Activated gamma-delta T cell treated with anti-CD3 and anti-CD28 coated beads, Interleukin-2, amount 50 U/mL, for 16 hours (primary cell): Measurements from ENCODE around the gene CBFA2T3.
A peak's percentile ranks its signal among the peaks of the same experiment; 100 is the strongest.
"Not testable (repeated sequence)": the region's sequence is repeated elsewhere in the genome, so short reads cannot be mapped to it uniquely, and the experiment has no call there.

ENCODE experiments used
- DNase-seq: peaks from one replicate; pipeline ENCODE4 v3.0.0-alpha.2; 2020; ENCODE audit warnings: low read depth

Gene CBFA2T3

DNA sequence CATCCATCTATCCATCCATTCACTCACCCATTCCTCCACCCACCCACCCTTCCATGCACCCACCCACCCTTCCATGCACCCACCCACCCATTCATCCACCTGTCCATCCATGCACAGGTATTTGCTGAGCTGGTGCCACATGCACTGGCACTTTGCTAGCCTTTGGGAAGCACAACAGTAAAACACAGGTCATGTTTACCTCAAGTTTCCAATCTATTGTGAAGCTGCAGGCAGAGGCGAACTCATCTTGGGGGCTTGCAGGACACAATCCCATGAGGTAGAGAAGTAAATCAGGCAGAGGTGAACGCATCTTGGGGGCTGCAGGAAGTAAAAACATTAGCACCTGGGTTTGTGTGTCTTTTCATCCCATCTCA lies 35.6 kb upstream of the CBFA2T3 start:
- no peak for DNase-seq

DNA sequence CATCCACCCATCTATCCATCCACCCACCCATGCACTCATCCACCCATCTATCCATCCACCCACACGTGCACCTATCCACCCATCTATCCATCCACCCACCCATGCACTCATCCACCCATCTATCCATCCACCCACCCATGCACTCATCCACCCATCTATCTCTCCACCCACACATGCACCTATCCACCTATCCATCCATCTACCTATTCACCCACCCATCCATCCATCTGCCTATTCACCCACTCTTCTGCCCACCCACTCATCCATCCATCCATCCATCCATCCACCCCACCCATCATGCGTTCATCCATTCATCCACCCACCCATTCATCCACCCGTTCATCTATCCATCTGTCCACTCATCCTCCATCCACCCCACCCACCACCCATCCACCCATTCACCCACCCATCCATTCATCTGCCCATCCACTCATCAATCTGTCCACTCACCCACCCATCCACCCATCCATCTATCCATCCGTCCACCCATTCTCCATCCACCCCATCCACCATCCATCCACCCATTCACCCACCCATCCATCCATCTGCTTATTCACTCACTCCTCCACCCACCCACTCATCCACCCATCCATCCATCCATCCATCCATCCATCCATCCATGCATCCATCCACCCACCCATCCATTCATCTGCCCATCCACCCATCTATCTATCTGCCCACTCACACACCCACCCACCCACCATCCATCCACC lies 35.1 kb upstream of the CBFA2T3 start:
- DNase-seq, result no peak

DNA sequence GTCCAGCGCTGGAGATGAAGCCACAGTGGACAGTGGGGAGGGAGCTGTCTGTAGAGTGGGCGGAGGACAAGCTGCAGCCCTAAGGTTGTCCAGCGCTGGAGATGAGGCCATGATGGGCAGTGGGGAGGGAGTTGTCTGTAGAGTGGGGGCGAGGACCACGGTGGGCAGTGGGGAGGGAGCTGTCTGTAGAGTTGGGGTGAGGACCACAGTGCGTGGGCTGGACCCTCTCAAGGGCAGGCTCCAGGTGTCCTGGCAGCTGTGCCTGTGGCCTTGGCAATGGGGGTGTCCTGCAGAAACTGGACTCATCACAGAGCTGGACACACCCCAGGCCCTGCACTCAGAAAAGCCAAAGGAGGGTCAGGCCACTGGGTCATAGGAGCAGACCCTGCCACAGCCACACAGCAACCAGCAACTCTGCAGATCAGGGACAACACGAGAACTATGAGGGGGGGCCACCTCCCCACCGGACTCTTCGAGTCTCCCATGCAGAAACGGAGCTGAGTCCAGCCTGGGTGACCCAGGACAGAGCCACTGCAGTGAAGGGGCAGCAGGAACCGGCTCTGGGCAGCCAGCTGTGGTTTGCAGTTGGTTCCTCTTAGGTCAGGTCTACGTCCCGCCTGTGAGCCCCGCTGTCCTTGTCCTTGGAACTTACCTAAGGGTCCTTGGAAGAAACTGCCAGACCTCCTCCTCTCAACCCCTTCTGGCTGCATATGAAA lies 33.4 kb upstream of the CBFA2T3 start:
- no peak for DNase-seq

DNA sequence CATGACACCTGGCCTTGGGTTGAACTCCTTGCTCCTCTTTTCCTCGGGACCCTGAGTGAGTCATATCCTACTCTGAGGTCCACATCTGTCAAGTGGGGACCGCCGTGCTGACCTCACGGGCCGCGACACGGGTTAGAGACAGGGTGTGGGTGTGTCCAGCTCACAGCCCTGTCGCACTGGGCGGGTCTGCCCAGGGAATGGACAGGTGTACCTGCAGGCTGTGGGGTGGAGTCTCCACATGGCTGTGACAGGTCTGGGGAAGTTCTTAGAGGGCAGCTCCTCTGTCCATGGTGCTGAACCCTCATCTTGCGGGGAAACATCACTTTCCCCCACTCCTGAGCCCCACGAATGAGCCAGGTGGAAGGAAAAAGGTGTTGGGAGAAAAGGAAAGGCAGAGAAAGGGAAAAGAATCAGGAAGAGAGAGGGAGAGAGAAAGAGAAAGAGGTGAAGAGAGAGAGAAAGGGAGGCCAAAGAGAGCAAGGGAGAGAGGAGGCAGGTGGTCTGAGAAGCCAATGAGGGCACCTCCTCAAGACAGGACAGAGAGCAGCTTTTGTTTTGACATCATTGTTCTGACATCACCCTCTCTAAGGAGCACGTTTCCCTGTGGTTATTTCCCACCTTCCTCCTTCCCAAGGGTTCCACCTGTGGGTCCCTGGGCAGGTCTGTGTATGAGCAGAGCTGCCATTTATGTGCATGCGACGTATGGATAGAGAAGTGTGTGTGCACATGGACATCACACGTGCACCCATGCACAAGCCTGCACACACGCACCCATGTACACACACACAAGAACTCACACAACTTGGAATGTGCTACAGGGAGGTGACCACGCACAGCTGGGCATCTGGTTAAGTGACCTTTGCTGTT lies 32.6 kb upstream of the CBFA2T3 start:
- no peak for DNase-seq

DNA sequence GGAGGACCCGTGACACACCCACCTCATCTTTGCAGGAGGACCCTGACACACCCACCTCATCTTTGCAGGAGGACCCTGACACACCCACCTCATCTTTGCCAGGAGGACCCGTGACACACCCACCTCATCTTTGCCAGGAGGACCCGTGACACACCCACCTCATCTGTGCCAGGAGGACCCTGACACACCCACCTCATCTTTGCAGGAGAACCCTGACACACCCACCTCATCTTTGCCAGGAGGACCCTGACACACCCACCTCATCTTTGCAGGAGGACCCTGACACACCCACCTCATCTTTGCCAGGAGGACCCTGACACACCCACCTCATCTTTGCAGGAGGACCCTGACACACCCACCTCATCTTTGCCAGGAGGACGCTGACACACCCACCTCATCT lies 31.8 kb upstream of the CBFA2T3 start:
- not testable (repeated sequence) for DNase-seq

DNA sequence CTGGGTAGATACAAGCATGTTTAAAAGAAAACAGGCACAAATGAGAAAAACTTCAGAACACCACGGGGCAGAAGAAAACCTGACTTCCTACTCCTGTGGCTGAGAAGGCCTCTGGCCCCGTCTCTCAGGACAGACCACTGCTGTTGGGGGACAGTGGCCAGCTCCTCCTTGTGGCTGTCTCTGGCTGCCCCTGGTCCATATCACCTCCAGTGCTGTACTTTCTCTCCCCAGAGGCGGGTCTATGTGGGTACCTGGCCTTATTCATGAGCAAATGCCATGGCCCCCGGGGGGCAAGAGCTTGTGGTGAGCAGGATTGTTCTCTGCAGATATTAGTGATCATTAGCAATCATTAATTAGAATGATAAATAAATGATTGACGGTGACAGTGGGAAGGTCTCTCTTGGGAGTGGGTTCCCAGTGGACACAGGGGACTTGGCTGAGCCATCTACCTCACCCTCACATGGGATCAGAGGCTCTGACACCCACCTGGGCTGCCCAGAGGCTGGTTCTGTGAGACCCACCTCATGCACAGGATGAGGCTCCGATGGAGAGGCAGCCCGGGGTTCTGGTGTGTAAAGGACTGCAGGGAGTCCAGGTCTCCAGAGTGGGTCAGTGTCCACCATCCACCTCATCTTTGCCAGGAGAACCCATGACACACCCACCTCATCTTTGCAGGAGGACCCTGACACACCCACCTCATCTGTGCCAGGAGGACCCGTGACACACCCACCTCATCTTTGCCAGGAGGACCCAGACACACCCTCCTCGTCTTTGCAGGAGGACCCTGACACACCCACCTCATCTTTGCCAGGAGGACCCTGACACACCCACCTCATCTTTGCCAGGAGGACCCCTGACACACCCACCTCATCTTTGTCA lies 30.6 kb upstream of the CBFA2T3 start:
- no peak for DNase-seq

DNA sequence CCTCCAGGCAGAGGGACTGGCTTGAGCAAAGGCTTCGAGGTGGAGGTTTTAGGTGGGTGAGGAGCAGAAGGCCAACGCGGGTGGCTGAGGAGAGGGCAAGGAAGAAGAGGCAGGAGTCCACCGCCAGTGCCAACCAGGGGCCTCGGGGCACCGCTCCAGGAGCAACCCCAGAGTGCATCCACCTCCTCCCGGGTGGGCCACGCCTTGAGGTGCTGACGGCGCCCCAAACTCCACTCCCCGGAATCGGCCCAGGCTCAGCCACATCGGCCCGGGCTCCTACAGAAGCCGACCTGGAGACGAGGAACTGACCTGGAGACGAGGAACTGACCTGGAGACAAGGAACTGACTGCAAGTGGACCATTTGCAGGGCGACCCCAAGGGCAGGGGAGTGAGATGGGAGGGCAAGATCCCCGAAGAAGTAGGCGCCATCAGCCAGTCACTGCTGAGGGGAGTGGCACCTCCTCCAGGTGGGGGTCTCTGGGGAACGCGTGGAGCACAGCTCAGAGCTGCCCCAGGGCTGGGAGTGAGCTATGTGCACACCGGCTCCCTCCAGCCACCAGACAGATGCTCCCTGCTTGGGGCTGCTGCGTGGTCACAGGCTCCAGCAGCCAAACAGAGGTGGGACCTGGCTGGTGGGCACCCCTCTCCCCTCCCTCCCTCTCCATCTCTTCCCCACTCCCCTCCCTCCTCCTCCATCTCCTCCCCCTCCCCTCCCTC lies 29.2 kb upstream of the CBFA2T3 start:
- DNase-seq, result no peak

DNA sequence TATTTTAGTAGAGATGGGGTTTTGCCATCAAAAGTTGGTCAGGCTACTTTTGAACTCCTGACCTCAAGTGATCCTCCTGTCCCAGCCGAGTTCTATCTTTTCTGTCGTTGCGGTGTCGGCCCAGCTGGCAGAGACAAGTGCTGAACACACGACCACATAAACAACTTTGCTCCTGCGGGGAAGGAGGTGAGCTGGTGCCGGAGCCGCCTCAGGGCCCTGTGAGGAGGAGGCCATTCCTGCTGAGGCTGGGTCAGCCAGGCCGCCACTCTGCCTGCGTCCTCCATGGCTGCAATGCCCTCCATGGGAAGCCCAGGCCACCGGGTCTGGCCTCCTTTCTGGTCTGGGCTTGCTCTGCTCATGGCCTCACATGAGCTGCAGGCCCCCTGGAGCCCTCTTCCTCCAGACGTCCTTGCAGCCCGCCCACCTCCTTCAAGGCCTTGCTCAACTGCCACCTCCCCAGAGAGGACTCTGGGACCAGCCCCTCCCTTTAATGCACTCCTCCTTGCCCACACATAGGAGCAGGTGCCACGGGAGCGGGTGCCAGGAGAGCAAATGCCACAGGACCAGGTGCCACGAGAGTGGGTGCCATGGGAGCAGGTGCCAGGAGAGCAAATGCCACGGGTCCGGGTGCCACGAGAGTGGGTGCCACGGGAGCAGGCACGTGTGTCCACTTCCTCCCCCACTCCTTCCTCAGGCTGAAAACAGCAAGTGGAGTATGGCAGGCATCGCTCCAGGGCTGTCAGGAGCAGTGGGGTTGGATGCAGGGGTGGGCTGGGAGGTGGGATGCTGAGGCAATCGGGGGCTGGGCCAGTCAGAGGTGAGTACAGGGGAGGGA lies 28.4 kb upstream of the CBFA2T3 start:
- DNase-seq, result no peak

DNA sequence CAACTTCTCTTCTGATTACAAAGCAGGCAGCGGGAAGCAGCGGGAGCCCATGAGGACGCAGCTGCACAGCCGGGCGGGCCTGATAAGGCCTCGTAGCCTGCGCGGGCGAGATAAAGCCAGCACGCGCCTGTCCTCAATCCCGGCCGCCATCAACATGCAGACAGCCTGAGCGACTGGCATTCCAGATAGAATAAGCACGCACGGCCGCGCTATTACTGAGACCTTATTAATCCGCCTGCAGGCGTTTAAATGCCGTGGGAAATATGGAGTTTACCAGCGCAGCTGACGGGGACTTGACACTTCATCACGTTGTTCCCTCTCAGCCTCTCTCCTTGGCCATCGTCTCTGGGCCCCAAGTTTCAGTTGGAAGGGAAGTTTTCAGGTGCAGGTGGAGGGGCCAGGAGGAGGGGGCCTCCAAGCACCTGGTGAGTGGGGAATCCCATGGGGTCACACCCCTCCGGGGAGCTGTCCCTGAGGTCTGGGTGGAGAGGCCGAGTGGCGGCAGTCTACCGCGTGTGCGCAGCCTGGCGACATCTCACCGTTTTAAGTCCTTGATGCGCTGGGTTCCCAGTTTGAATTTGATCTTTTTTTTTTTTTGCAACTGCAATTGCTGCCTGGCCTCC lies 27.3 kb upstream of the CBFA2T3 start:
- DNase-seq, result no peak

DNA sequence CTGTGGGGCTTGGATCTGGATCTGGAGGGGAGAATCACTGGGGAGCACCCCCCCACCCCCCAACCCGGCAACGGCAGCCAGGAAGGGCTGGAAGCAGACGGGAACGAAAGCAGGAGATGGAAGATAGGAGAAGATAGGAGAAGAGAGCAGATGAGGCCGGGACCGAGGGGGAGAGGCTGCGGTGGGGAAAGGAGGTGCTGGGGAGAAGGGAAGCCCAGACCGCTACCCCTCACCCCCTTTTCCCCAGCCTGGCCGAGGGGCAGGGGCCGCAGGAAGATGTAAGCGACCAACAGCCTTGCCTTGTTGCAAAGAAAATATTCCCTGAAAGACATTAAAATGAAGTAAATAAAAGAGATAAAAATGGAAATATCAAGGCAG lies 26.8 kb upstream of the CBFA2T3 start:
- DNase-seq, result no peak

DNA sequence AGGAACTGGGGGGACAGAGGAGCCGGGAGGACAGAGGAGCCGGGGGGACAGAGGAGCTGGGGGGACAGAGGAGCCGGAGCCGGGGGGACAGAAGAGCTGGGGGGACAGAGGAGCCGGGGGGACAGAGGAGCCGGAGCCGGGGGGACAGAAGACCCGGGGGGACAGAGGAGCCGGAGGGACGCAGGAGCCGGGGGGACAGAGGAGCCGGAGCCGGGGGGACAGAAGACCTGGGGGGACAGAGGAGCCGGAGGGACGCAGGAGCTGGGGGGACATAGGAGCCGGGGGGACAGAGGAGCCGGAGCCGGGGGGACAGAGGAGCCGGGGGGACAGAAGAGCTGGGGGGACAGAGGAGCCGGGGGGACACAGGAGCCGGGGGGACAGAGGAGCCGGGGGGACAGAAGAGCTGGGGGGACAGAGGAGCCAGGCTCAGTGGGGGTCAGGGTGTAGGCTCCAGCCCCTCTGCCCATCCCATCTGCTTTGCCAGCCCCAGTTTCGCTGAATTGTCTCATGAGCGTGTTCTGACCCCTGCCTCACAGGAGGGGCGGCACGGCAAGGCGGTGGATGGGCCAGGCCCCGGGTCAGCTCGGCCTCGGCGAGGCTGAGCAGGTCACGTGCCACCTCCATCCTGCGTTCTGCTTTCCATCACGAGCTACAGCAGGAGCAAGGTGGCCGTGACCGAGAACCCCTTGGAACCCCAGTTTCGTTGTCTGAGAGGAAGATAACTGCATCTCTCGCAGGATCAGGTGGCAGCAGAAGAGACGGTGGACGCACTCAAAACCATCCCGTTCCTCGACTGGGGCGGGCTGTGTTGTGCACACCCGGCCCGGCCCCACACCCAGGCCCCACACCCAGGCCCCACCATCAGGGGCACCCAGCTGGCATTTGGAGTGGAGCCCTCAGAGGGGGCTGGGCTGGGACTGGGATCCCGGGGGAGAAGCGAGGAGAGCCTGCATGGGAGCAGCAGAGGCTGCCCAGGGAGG lies 26.1 kb upstream of the CBFA2T3 start:
- no peak for DNase-seq

DNA sequence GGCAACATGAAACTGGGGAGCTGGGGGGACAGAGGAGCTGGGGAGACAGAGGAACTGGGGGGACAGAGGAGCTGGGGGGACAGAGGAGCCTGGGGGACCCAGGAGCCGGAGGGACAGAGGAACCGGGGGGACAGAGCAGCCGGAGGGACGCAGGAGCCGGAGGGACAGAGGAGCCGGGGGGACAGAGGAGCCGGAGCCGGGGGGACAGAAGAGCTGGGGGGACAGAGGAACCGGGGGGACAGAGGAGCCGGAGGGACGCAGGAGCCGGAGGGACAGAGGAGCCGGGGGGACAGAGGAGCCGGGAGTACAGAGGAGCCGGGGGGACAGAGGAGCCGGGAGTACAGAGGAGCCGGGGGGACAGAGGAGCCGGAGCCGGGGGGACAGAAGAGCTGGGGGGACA lies 25.1 kb upstream of the CBFA2T3 start:
- DNase-seq, result not testable (repeated sequence)

DNA sequence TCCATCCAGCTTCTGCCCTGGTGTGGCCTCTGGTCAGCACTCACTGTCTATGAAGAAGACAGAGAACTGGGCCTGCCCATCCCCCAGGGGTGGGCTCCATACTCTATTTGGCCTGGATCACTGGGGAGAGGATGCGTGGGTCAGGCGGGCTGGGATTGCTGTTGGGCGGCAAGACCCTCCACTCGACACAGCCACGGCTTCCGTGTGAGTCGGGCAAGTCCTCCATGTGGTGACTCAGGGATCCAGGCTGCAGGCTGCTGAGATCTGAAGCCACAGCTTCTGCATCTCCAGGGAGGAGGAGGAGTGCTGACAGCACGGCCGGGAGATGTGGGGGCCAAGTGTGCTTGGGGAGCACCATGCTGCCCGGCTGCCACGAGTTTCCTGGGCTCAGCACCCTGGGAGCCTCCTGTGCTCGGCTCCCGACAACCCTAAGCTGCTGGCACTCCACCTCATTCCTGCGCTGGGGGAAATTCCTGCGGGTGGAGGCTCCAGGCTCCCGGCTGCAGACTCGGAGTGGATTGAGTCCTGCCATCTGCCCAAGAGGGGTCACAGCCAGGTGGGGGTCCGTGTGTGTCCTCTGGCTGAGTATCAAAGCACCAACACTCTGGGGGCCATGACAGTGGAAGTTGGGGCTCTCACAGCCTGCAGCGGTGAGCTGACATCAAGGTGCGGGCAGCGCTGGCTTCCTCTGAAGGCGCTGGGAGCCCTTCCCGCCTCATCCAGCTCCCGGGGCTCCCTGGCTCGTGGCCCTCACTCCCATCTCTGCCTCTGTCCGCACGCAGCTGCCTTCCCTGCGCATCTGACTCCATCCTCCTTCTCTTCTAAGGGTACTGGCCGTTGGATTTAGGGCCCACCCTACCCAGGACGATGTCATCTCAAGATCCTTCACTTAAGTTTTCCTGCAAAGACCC lies 24.4 kb upstream of the CBFA2T3 start:
- DNase-seq, result no peak

DNA sequence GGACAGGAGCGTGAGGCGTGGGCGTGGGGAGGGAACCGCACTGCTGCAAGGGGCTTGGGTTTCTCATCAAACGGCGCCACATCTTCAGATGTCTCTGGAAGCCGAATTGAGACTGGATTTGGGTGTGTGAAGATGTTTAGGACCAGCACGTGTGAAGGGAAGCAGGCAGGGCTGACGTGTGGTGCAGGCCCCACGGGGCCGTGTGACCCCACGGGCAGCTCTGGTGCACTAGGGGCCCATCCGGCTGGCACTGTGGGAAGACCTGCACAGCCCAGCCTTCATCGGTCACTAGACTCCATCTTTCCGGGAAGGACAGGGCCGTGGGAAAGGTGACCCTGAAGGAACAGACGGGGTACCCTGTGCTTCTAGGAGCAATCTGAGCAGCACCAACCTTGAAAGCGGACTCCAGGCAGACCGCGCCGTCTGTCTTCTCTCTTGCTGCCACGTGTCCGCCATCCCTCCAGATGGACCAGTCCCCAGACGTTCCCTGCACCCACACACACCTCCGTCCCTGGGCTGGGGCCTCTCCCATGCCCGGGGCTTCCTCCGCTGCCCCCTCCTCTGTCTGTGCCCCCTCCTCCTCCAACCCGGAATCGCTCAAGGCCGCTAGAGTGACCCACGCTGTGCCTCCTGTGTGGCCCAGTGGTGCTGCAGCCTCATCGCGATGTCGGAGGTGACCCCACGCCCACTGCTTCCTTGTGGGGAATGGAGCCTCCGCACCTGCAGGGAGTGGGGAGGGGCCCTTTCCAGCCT lies 23.4 kb upstream of the CBFA2T3 start:
- no peak for DNase-seq

DNA sequence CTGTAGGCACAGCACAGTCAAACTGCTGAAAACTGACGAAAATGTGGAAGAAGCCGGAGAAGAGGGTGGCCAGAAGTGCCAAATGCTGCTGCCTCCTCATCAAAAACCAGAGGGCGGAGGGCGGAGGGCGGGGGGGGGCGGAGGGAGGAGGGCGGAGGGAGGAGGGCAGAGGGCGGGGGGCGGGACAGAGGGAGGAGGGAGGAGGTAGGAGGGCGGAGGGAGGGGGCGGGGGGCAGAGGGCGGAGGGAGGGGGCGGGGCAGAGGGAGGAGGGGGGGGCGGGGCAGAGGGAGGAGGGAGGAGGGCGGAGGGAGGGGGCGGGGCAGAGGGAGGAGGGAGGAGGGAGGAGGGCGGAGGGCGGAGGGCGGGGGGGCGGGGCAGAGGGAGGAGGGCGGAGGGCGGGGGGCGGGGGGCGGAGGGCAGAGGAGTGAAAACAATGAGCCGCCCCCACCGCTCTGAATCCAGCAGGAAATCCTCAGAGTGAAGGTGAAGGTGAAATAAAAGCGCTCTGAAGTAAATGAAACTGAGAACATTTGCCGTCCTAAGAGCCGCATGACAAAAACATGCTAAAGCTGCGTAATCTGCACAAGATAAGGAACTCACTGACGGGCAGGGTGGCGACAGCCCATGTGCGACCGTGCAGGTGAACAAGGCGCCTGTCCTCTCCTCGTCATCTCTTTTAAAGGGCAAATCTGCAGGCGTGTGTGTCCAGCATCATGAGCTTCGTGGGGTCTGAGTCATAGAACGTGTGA lies 22.6 kb upstream of the CBFA2T3 start:
- peak; percentile 38 for DNase-seq
